ENCODE results near the gene IMMP2L.

GRCh38 chr7:110854651-110855050, 707.6 kb downstream of the IMMP2L start:
- no peak for TF ChIP-seq CTCF (IDR thresholded peaks at IDR 0.05 in 4 of 5, conservative IDR thresholded peaks at IDR 0.05 in 1 of 5)
- no peak for TF ChIP-seq POLR2A (IDR thresholded peaks at IDR 0.05)

Measured in gastrocnemius medialis (tissue), 4 donors.